KMS-11 (cell line): ENCODE results near the gene PDE3B.
"Not testable (repeated sequence)": the region's sequence is repeated elsewhere in the genome, so short reads cannot be mapped to it uniquely, and the experiment has no call there.

Experiments
- H2AFZ ChIP-seq: fragments of 200-600 bp; sonication (generic); 2 replicates; pipeline ENCODE4 v1.6.1; 2016; ENCODE audit warnings: antibody characterized with exemption, mixed run types, low read depth
- H3K27ac ChIP-seq: fragments of 200-600 bp; sonication (generic); 2 replicates; pipeline ENCODE4 v1.6.1; 2016; ENCODE audit warnings: mild to moderate bottlenecking, mixed run types
- H3K27me3 ChIP-seq: fragments of 200-600 bp; sonication (generic); 2 replicates; pipeline ENCODE4 v1.6.1; 2017; ENCODE audit warnings: mild to moderate bottlenecking, low read depth, mixed run types, moderate library complexity; ENCODE audit not compliant: insufficient read depth
- H3K36me3 ChIP-seq: fragments of 200-600 bp; sonication (generic); 2 replicates; pipeline ENCODE4 v1.6.1; 2017; ENCODE audit warnings: mild to moderate bottlenecking, mixed run types; ENCODE audit not compliant: insufficient read depth
- H3K4me1 ChIP-seq: fragments of 200-600 bp; sonication (generic); 2 replicates; pipeline ENCODE4 v1.6.1; 2016; ENCODE audit warnings: mild to moderate bottlenecking, low read depth, mixed run types; ENCODE audit not compliant: poor library complexity, severe bottlenecking
- H3K4me2 ChIP-seq: fragments of 200-600 bp; sonication (generic); 2 replicates; pipeline ENCODE4 v1.7.0; 2016; ENCODE audit warnings: mild to moderate bottlenecking, mixed run types
- H3K4me3 ChIP-seq: fragments of 200-600 bp; sonication (generic); IDR thresholded peaks from 2 replicates; pipeline ENCODE4 v1.6.1; 2017; ENCODE audit warnings: low read depth, low read length, mixed read lengths; ENCODE audit not compliant: insufficient read depth
- H3K79me2 ChIP-seq: fragments of 200-600 bp; sonication (generic); 2 replicates; pipeline ENCODE4 v1.6.1; 2016; ENCODE audit warnings: low read depth, mixed run types; ENCODE audit not compliant: insufficient read depth
- H3K9ac ChIP-seq: fragments of 200-600 bp; sonication (generic); 2 replicates; pipeline ENCODE4 v1.6.1; 2016; ENCODE audit warnings: mild to moderate bottlenecking, mixed run types
- H4K20me1 ChIP-seq: fragments of 200-600 bp; sonication (generic); 2 replicates; pipeline ENCODE4 v1.6.1; 2016; ENCODE audit warnings: mild to moderate bottlenecking, mixed run types; ENCODE audit not compliant: insufficient read depth
- TF ChIP-seq, protein P1 (sequence below): fragments of 200-600 bp; sonication (generic); conservative IDR thresholded peaks from 2 replicates; pipeline ENCODE4 v1.6.1; 2017; ENCODE audit warnings: low read depth, mild to moderate bottlenecking, antibody characterized with exemption, low read length, moderate library complexity, mixed read lengths

The PDE3B gene

DNA sequence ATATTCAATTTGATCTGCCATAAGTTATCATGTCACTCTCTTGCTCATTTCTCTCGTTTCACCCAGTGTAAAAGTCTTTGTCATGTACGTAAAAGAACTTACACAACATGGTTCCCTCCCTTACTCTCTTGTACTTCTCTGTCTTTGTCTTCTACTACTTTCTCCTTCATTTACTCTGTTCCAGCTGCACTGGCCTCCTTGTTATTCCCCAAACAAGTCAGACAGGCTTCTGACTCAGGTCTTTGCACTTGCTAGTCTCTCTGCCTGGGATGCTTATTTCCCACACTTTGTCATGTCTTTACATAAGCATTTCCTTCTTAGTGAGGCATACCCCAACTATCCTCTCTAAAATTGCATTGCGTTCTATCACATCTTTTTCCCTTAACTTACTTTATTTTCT is 131.1 kb downstream of the PDE3B start:
- TF ChIP-seq, protein P1, sequence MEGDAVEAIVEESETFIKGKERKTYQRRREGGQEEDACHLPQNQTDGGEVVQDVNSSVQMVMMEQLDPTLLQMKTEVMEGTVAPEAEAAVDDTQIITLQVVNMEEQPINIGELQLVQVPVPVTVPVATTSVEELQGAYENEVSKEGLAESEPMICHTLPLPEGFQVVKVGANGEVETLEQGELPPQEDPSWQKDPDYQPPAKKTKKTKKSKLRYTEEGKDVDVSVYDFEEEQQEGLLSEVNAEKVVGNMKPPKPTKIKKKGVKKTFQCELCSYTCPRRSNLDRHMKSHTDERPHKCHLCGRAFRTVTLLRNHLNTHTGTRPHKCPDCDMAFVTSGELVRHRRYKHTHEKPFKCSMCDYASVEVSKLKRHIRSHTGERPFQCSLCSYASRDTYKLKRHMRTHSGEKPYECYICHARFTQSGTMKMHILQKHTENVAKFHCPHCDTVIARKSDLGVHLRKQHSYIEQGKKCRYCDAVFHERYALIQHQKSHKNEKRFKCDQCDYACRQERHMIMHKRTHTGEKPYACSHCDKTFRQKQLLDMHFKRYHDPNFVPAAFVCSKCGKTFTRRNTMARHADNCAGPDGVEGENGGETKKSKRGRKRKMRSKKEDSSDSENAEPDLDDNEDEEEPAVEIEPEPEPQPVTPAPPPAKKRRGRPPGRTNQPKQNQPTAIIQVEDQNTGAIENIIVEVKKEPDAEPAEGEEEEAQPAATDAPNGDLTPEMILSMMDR = no peak
- Histone ChIP-seq H3K4me2 (no peak overlapping the region), H2AFZ (no peak overlapping the region), H3K36me3 (no peaks in the 10 kb centered on the region), H3K27me3 (no peaks in the 10 kb centered on the region), H3K79me2 (peaks cover 56% of the 10 kb centered on the region), H3K4me1 (peaks cover 47% of the 10 kb centered on the region), H4K20me1 (no peaks in the 10 kb centered on the region), H3K4me3 (no peak overlapping the region), H3K27ac (no peak overlapping the region), H3K9ac (no peak overlapping the region)

DNA sequence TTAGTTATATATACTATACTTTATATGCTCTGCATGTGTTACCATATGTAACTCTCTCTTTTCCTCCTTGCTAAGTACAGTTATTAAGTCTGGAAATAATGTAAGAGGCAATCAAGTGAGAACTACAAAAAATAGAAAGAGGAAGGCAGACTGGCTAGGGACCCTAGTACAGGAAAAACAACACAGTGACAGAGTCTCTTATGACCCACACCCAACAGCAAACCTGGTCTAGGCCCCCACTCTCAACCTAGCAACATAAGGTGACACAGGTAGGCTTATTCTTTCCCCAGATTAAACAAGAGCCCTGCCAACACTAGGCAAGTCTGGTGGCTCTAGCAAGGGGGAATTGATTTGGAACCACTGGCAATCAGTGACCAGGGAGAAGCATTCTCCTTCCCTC is 132.3 kb downstream of the PDE3B start:
- no peak overlapping the region for H3K4me2 ChIP-seq
- H3K79me2 ChIP-seq = peaks cover 44% of the 10 kb centered on the region
- no peak overlapping the region for H3K9ac ChIP-seq
- TF ChIP-seq, protein P1 = no peak
- H3K4me3 ChIP-seq = no peak overlapping the region
- no peaks in the 10 kb centered on the region for H4K20me1 ChIP-seq
- peaks cover 35% of the 10 kb centered on the region for H3K4me1 ChIP-seq
- no peak overlapping the region for H3K27ac ChIP-seq
- no peaks in the 10 kb centered on the region for H3K36me3 ChIP-seq
- no peaks in the 10 kb centered on the region for H3K27me3 ChIP-seq
- H2AFZ ChIP-seq = no peak overlapping the region

DNA sequence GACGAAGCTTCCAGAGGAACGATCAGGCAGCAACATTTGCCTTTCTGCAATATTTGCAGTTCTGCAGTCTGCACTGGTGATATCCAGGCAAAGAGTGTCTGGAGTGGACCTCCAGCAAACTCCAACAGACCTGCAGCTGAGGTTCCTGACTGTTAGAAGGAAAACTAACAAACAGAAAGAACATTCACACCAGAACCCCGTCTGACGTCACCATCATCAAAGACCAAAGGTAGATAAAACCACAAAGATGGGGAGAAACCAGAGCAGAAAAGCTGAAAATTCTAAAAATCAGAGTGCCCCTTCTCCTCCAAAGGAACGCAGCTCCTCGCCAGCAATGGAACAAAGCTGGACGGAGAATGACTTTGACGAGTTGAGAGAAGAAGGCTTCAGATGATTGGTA is 134.9 kb downstream of the PDE3B start:
- not testable (repeated sequence) for H3K27me3 ChIP-seq, H3K36me3 ChIP-seq, H3K4me3 ChIP-seq, H3K4me2 ChIP-seq, H2AFZ ChIP-seq, H3K9ac ChIP-seq, H4K20me1 ChIP-seq, H3K4me1 ChIP-seq, H3K27ac ChIP-seq
- peaks cover 18% of the 10 kb centered on the region; the same call in 1 of the 2 replicates for H3K79me2 ChIP-seq

DNA sequence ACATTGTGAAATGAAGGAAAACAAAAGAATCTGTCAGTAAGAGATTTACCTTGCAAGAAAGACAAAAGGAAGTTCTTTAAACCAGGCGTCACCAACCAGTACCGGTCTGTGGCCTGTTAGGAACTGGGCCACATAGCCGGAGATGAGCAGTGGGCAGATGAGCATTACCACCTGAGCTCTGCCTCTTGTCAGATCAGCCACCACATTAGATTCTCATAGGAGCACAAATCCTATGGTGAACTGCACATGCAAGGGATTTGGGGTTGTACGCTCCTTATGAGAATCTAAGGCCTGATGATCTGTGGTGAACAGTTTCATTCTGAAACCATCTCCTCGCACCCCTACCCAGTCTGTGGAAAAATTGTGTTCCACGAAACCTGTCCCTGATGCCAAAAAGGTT is 140.2 kb downstream of the PDE3B start:
- H3K27ac ChIP-seq = no peak overlapping the region

DNA sequence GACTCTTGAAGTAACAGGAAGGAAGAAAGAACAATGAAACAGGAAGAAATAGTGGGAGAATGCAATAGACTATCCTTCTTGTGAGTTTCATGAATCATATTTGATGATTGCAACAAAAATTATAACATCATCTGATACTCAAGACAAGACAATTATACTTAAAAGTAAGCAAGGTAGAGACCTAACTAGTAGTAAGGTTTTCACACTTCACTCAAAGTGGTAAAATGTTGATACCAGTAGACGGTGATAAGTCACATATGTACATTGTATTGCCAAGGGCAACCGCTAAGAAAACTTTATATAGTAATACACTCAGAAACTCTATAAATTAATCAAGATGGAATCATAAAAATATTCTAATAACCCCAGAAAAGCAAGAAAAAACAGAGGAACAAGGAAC is 140.6 kb downstream of the PDE3B start:
- no peak overlapping the region for H2AFZ ChIP-seq
- TF ChIP-seq, protein P1 = no peak
- H4K20me1 ChIP-seq = no peaks in the 10 kb centered on the region
- no peaks in the 10 kb centered on the region; the same call in 1 of the 2 replicates for H3K36me3 ChIP-seq
- peaks cover 3% of the 10 kb centered on the region; the same call in 1 of the 2 replicates for H3K79me2 ChIP-seq
- no peak overlapping the region for H3K27ac ChIP-seq
- no peak overlapping the region for H3K4me2 ChIP-seq
- no peaks in the 10 kb centered on the region for H3K27me3 ChIP-seq
- H3K4me3 ChIP-seq = no peak overlapping the region
- no peak overlapping the region for H3K9ac ChIP-seq
- no peaks in the 10 kb centered on the region for H3K4me1 ChIP-seq

More for the DNA sequence above, 140.2 kb downstream of the PDE3B start:
- Histone ChIP-seq H3K4me3 (no peak overlapping the region), H4K20me1 (no peaks in the 10 kb centered on the region), H3K79me2 (peaks cover 3% of the 10 kb centered on the region; the same call in 1 of the 2 replicates), H3K9ac (no peak overlapping the region), H3K4me2 (no peak overlapping the region), H2AFZ (no peak overlapping the region), H3K36me3 (no peaks in the 10 kb centered on the region; the same call in 1 of the 2 replicates), H3K4me1 (no peaks in the 10 kb centered on the region), H3K27me3 (no peaks in the 10 kb centered on the region)
- TF ChIP-seq, protein P1 = no peak
